ENCODE data around the gene PTPN1.
"Not testable (repeated sequence)": the region's sequence is repeated elsewhere in the genome, so short reads cannot be mapped to it uniquely, and the experiment has no call there.

The PTPN1 gene

GRCh38 chr20:50561379-50562078 lies 51.3 kb downstream of the PTPN1 start:
- no peak for DNase-seq

- no peak for DNase-seq
Measured at GRCh38 chr20:50562262-50562701, 52.1 kb downstream of the PTPN1 start.

- DNase-seq: no peak
Measured at GRCh38 chr20:50563133-50563944, 53.2 kb downstream of the PTPN1 start.

GRCh38 chr20:50565383-50565782 lies 55.2 kb downstream of the PTPN1 start:
- no peak for DNase-seq

- no peak for DNase-seq
Measured at GRCh38 chr20:50565871-50566270, 55.7 kb downstream of the PTPN1 start.

- DNase-seq: no peak
Measured at GRCh38 chr20:50567860-50568548, 57.8 kb downstream of the PTPN1 start.

- DNase-seq: no peak
Measured at GRCh38 chr20:50568549-50568942, 58.4 kb downstream of the PTPN1 start.

GRCh38 chr20:50569487-50569863 lies 59.3 kb downstream of the PTPN1 start:
- not testable (repeated sequence) for DNase-seq

GRCh38 chr20:50569864-50570836 lies 60.0 kb downstream of the PTPN1 start:
- DNase-seq: peak; percentile 39

- DNase-seq: no peak
Measured at GRCh38 chr20:50571466-50571865, 61.3 kb downstream of the PTPN1 start.

- no peak for DNase-seq
Measured at GRCh38 chr20:50572938-50573777, 63.0 kb downstream of the PTPN1 start.

- DNase-seq: no peak
Measured at GRCh38 chr20:50574108-50574507, 63.9 kb downstream of the PTPN1 start.

- no peak for DNase-seq
Measured at GRCh38 chr20:50574586-50574985, 64.4 kb downstream of the PTPN1 start.

- peak; percentile 69 for DNase-seq
Measured at GRCh38 chr20:50575865-50576720, 65.9 kb downstream of the PTPN1 start.

GRCh38 chr20:50577175-50578018 lies 67.2 kb downstream of the PTPN1 start:
- no peak for DNase-seq

- no peak for DNase-seq
Measured at GRCh38 chr20:50578061-50578777, 68.0 kb downstream of the PTPN1 start.

- DNase-seq: no peak
Measured at GRCh38 chr20:50578778-50579165, 68.6 kb downstream of the PTPN1 start.

GRCh38 chr20:50579511-50579910 lies 69.3 kb downstream of the PTPN1 start:
- DNase-seq: no peak
